GM12878 (cell line): Measurements from ENCODE around the gene KCNN3. TPM values are rescaled to one million over a fixed set of nuclear protein-coding genes. Genes with fewer than 3 reads are reported as not detected.

Experiments used
- ATAC-seq: fragments of 200-7000 bp; cut with Tn5 transposase; 3 replicates; pipeline ENCODE4 v1.9.1; 2020; ENCODE audit warnings: mild to moderate bottlenecking, moderate library complexity
- BruUV-seq: library from RNA; stranded (reverse); fragments of 400-500 nt; replicated peaks from 2 replicates; lab custom pipeline; 2021; lab: Mats Ljungman, UMichigan
- CTCF ChIA-PET: fragments of 300-600 bp; sonication (Branson Sonifier 250); formaldehyde crosslinking; extraction: SDS; loops from one replicate; lab custom pipeline; 2021; ENCODE audit warnings: inconsistent platforms; lab: Yijun Ruan, JAX
- POLR2A ChIA-PET: fragments of 350-600 bp; formaldehyde crosslinking; extraction: SDS; loops from one replicate; lab custom pipeline; 2021; ENCODE audit warnings: inconsistent platforms; lab: Charles Lee
- RAD21 ChIA-PET: fragments of 300-600 bp; sonication (Branson Sonifier 250); formaldehyde crosslinking; loops from one replicate; lab custom pipeline; 2023; ENCODE audit warnings: antibody characterized with exemption; ENCODE audit not compliant: unreplicated experiment; lab: Charles Lee
- SMC1A ChIA-PET: fragments of 300-600 bp; sonication (Branson Sonifier 250); formaldehyde crosslinking; loops from one replicate; lab custom pipeline; 2023; ENCODE audit not compliant: unreplicated experiment, uncharacterized antibody; lab: Charles Lee
- DNase-seq: peaks from one replicate; pipeline ENCODE4 v3.0.0-alpha.2; 2011; ENCODE audit warnings: low read depth, low spot score
- FAIRE-seq: peaks from 3 replicates; lab custom pipeline; 2011; peaks lifted over from hg19 to GRCh38; lab: Jason Lieb, UNC
- H2AFZ ChIP-seq: 2 replicates; pipeline ENCODE4 v1.6.0; 2011; ENCODE audit warnings: low read depth, low read length, control low read depth; ENCODE audit not compliant: control insufficient read depth
- H3K27ac ChIP-seq: 2 replicates; pipeline ENCODE4 v1.5.1; 2011; ENCODE audit warnings: control low read depth; ENCODE audit not compliant: control insufficient read depth, insufficient read depth
- H3K27me3 ChIP-seq, 2 experiments: replicated peaks in 1 of 2; 2 replicates each; pipeline versions ENCODE4 v1.6.0 to v1.6.1; 2011; ENCODE audit warnings: low read length in 1 of 2; ENCODE audit not compliant: control insufficient read depth in 2 of 2, insufficient read depth in 2 of 2
- H3K36me3 ChIP-seq, 2 experiments: 2 replicates each; pipeline ENCODE4 v1.5.1; 2011; ENCODE audit warnings: low read length in 1 of 2; ENCODE audit not compliant: control insufficient read depth in 2 of 2, insufficient read depth in 2 of 2
- H3K4me1 ChIP-seq: 2 replicates; pipeline ENCODE4 v1.6.1; 2011; ENCODE audit warnings: mild to moderate bottlenecking, low read length, moderate library complexity, mixed read lengths; ENCODE audit not compliant: control insufficient read depth, insufficient read depth
- H3K4me2 ChIP-seq: 2 replicates; pipeline ENCODE4 v1.6.0; 2011; ENCODE audit warnings: control low read depth; ENCODE audit not compliant: control insufficient read depth, insufficient read depth
- H3K4me3 ChIP-seq: fragments of 200-600 bp; sonication (generic); 2 replicates; pipeline ENCODE4 v1.5.1; 2016
- H3K79me2 ChIP-seq: 2 replicates; pipeline ENCODE4 v1.6.0; 2011; ENCODE audit warnings: low read length; ENCODE audit not compliant: control insufficient read depth, insufficient read depth
- H3K9ac ChIP-seq: 2 replicates; pipeline ENCODE4 v1.8.0; 2011; ENCODE audit warnings: low read length, control low read depth, mixed read lengths; ENCODE audit not compliant: control insufficient read depth, insufficient read depth
- H3K9me3 ChIP-seq: replicated peaks from 3 replicates; pipeline ENCODE4 v1.5.1; 2011; ENCODE audit warnings: mild to moderate bottlenecking, low read length; ENCODE audit not compliant: control insufficient read depth, insufficient read depth
- H4K20me1 ChIP-seq: 2 replicates; pipeline ENCODE4 v1.6.0; 2011; ENCODE audit not compliant: control insufficient read depth, insufficient read depth
- CHD2 ChIP-seq: IDR thresholded peaks from 2 replicates; pipeline ENCODE4 v1.6.1; 2011; ENCODE audit warnings: low read depth, low read length, improper control_type of control experiment, borderline replicate concordance
- DPF2 ChIP-seq: fragments of 450-650 bp; IDR thresholded peaks from 2 replicates; pipeline ENCODE4 v1.6.1; 2017; ENCODE audit warnings: mild to moderate bottlenecking
- GATAD2B ChIP-seq: fragments of 450-650 bp; conservative IDR thresholded peaks from 2 replicates; pipeline ENCODE4 v1.6.1; 2017; ENCODE audit warnings: low read depth, mild to moderate bottlenecking, moderate library complexity
- JUNB ChIP-seq: IDR thresholded peaks from 2 replicates; pipeline ENCODE4 v1.6.1; 2016; ENCODE audit warnings: antibody characterized with exemption, mild to moderate bottlenecking
- JUND ChIP-seq: IDR thresholded peaks from 2 replicates; pipeline ENCODE4 v1.6.1; 2012; ENCODE audit warnings: low read depth, mild to moderate bottlenecking, low read length, improper control_type of control experiment, moderate library complexity
- PRDM15 ChIP-seq: fragments of 450-650 bp; formaldehyde crosslinking; IDR thresholded peaks from 2 replicates; pipeline ENCODE4 v1.4.0; 2020; ENCODE audit warnings: mild to moderate bottlenecking, moderate library complexity
- RFX5 ChIP-seq: IDR thresholded peaks from 2 replicates; pipeline ENCODE4 v1.6.1; 2011; ENCODE audit warnings: low read depth, low read length, improper control_type of control experiment
- WGBS: methylation state at CpG from one replicate; pipeline ENCODE4 v1.1.6; 2016; ENCODE audit warnings: low lambda C conversion rate; ENCODE audit not compliant: insufficient replicate concordance, insufficient coverage; ENCODE audit errors: missing lambda C conversion rate; 5-methylcytosine and 5-hydroxymethylcytosine counted together
- in situ Hi-C: fragments of 300-500 bp; cut with MboI; formaldehyde crosslinking; loops from 9 replicates; pipeline ENCODE4 v1.14.3; 2018; ENCODE audit warnings: mixed read lengths
- intact Hi-C: fragments of 100-400 bp; cut with micrococcal nuclease; formaldehyde crosslinking; loops from one replicate; pipeline ENCODE4 v1.14.2; 2022; ENCODE audit not compliant: unreplicated experiment
- polyA plus RNA-seq, 11 experiments: library from polyadenylated mRNA; depleted of rRNA in 4 of 11; unstranded in 6 of 11; stranded (reverse) in 5 of 11; fragments of >200 nt; fragmentation: Nextera tagmentation in 4 of 11; fragmentation: Illumina TruSeq in 1 of 11; extraction: Ambion mirVana in 4 of 11; extraction: Trizol in 1 of 11; gene quantifications; 1 replicate in 1 of 11; 2 replicates in 10 of 11; pipeline versions ENCODE4 v1.2.1 to v1.2.3, GENCODE V29; 2011 to 2016; ENCODE audit warnings: inconsistent platforms in 2 of 11, missing spikeins in 2 of 11, low read depth in 1 of 11
- total RNA-seq, 4 experiments: library from RNA; depleted of rRNA in 3 of 4; stranded (reverse); fragments of >200 nt in 3 of 4; fragmentation: Illumina TruSeq in 1 of 4; extraction: Trizol in 1 of 4; gene quantifications; 2 replicates each; pipeline versions ENCODE4 v1.2.1 to v1.2.3, GENCODE V29; 2013 to 2021

Gene KCNN3
- total and polyA plus RNA-seq, 10 of the 15 experiments (the other 5 are each of a cell fraction or from before 2014, with no cell fraction given) = 3.5 to 26.4 (median 14.9) TPM

- ChIA-PET CTCF (interaction anchor here (0.9 to 2.2 kb wide), 4 partner anchors 14 to 160 kb away, joined by 3 to 5 read pairs (median 4); no protein-coding TSS in a partner anchor), RAD21 (interaction anchor here (0.9 kb wide), 1 partner anchor 19 kb away, joined by 3 read pairs; no protein-coding TSS in a partner anchor), SMC1A (interaction anchor here (0.6 to 1.5 kb wide), 7 partner anchors 9 to 39 kb away, joined by 3 to 4 read pairs (median 3); no protein-coding TSS in a partner anchor), POLR2A (no interaction called here)
- Histone ChIP-seq H3K4me2 (no peak overlapping the region), H3K4me3 (no peak overlapping the region), H2AFZ (no peak overlapping the region), H3K9ac (no peak overlapping the region), H3K4me1 (peaks cover 14% of the 10 kb centered on the region), H3K9me3 (no peaks in the 10 kb centered on the region), H3K27ac (no peak overlapping the region), H3K79me2 (peaks cover 2% of the 10 kb centered on the region), H3K27me3 (no peaks in the 10 kb centered on the region), H3K36me3 (peaks cover 3 to 5% of the 10 kb centered on the region in 2 experiments; a peak in 3 of 4 replicates), H4K20me1 (0 out of 2 replicates have a peak, but pooled peaks cover 3% of the 10 kb centered on the region)
- no peak for ATAC-seq
- no TSS peak for BruUV-seq
- no peak for FAIRE-seq
- 98% methylated on average over 5 of the region's 5 CpGs for WGBS
- intact Hi-C loops = no loop called here
- no peak for TF ChIP-seq JUND
- no peak for DNase-seq
- in situ Hi-C loops = no loop called here
These were observed 41.0 kb downstream of the KCNN3 start for GRCh38 chr1:154829062-154829461.

- Histone ChIP-seq H2AFZ (no peak overlapping the region), H3K9me3 (no peaks in the 10 kb centered on the region), H3K9ac (no peak overlapping the region), H3K36me3 (peaks cover 6 to 16% of the 10 kb centered on the region in 2 experiments; a peak in 3 of 4 replicates), H3K79me2 (no peaks in the 10 kb centered on the region; the same call in none of the 2 replicates), H4K20me1 (peaks cover 3% of the 10 kb centered on the region; the same call in 1 of the 2 replicates), H3K27me3 (no peaks in the 10 kb centered on the region), H3K4me2 (no peak overlapping the region), H3K27ac (no peak overlapping the region; the same call in 1 of the 2 replicates), H3K4me1 (peaks cover 35% of the 10 kb centered on the region), H3K4me3 (no peak overlapping the region)
- intact Hi-C loops (loop anchor here (5.0 kb wide), 1 partner anchor 33 kb away; no protein-coding TSS in a partner anchor), in situ Hi-C loops (no loop called here)
- ChIA-PET RAD21 (no interaction called here), POLR2A (interaction anchor here (1.0 to 1.5 kb wide), 3 partner anchors 14 to 33 kb away, joined by 3 to 5 read pairs (median 4); no protein-coding TSS in a partner anchor), CTCF (interaction anchor here (0.9 to 1.6 kb wide), 4 partner anchors 11 to 126 kb away, joined by 3 to 8 read pairs (median 4); no protein-coding TSS in a partner anchor), SMC1A (interaction anchor here (1.0 to 2.0 kb wide), 6 partner anchors 12 to 155 kb away, joined by 3 to 6 read pairs (median 3); no protein-coding TSS in a partner anchor)
- DNase-seq (no peak), FAIRE-seq (no peak), ATAC-seq (no peak)
- no TSS peak for BruUV-seq
- WGBS = 87% methylated on average over 5 of the region's 5 CpGs
- TF ChIP-seq CHD2 (no peak), DPF2 (no peak), RFX5 (no peak), PRDM15 (CRISPR knock-in tag) (no peak), GATAD2B (no peak), JUNB (no peak)
These were observed 45.7 kb downstream of the KCNN3 start for GRCh38 chr1:154824179-154825000.
